MM.1S (cell line): Measurements from ENCODE around the gene PLEKHG5.

Source experiments
- CTCF ChIP-seq: fragments of 300-600 bp; sonication (generic); IDR thresholded peaks from 2 replicates; pipeline ENCODE4 v1.5.1; 2016; ENCODE audit warnings: antibody characterized with exemption, low read length, mixed read lengths
- EZH2phosphoT487 ChIP-seq: fragments of 300-600 bp; sonication (generic); IDR thresholded peaks from 2 replicates; pipeline ENCODE4 v1.6.1; 2018; ENCODE audit warnings: antibody characterized with exemption, low read length

- TF ChIP-seq CTCF = no peak
- TF ChIP-seq EZH2phosphoT487 = 0 out of 2 replicates have a peak, but pooled peaks have one; percentile 55
These were observed 36.4 kb downstream of the PLEKHG5 start for GRCh38 chr1:6454856-6455751.
